ENCODE results near the gene NUDT3. TPM values are rescaled to one million over a fixed set of nuclear protein-coding genes. Genes with fewer than 3 reads are reported as not detected.

Gene NUDT3
- total and polyA plus RNA-seq, 9 of the 15 experiments (the other 6 are each of a cell fraction or from before 2014, with no cell fraction given): 5.4 to 81.2 (median 56.4) TPM

DNA sequence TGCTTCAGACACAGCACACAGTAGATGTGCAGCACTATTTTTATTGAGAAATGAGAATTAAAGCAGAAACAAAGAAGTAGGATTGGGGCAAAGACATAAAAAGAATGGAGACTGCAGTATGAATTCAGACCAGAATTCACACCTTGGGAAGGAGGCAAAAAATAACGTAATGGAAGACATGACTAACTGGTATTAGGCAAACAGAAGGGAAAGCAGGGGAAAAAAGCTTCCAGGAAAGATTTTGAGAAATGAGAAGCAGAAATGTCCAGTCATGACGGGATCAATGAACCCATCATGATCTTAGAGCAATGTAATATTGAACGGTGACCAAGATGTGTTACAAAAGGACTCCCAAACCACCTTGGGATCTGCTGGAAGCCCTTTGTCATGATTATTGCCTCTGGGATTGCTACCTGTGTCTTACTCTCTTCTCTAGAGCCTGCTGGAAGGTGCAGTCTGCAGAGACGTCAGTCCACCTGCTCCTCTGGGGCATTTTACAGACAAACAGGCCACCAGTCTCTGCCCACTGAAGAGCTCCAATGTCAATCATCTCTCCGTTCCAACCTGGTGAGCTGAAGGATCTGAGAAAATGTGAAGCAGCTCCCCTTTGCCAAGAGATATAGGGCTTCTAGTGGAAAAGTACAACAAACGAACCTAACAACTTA lies 8.7 kb downstream of the NUDT3 start:
- no peak for DNase-seq (ENCODE audit: extremely low read depth in 1 of 4, low spot score in 3 of 4)
- no peaks in the 10 kb centered on the region for H3K9me1 ChIP-seq (ENCODE audit: control insufficient read depth, insufficient read depth, low read length)
- in situ Hi-C loops (cut with MboI) (no loop called here), intact Hi-C loops (cut with micrococcal nuclease) (no loop called here)
- no peak overlapping the region for H3K4me2 ChIP-seq (ENCODE audit: insufficient read depth, low read length)
- H3K79me2 ChIP-seq (ENCODE audit: control insufficient read depth, insufficient read depth, low read length): peaks cover 99% of the 10 kb centered on the region
- no peak for ATAC-seq
- H3K36me3 ChIP-seq (ENCODE audit: control insufficient read depth, insufficient read depth, low read length): peaks cover 47% of the 10 kb centered on the region; the same call in 2 of the 3 replicates
- ChIA-PET POLR2A (interaction anchor here (0.8 to 0.9 kb wide), 3 partner anchors 75 to 147 kb away, joined by 3 read pairs; partner anchors contain the start of gene HMGA1), CTCF (ENCODE audit: low intra/inter-chr PET ratio) (no interaction called here)
- WGBS (ENCODE audit: insufficient coverage, low coverage, missing lambda C conversion rate): 50% methylated on average over 6 of the region's 6 CpGs
- H3K27ac ChIP-seq (ENCODE audit: extremely low read depth, low read depth, low read length): peak overlapping the region; percentile 24; the same call in 2 of the 3 replicates
- H3K9me3 ChIP-seq (replicated peaks; ENCODE audit: control insufficient read depth, insufficient read depth, low read depth, low read length): no peaks in the 10 kb centered on the region
- no peak overlapping the region for H3K4me3 ChIP-seq
- FAIRE-seq: no peak
- BruUV-seq (replicated peaks): no TSS peak
- peaks cover 5% of the 10 kb centered on the region for H4K20me1 ChIP-seq (replicated peaks; ENCODE audit: control insufficient read depth, insufficient read depth, low read length)
- H3K4me1 ChIP-seq (replicated peaks in 1 of 2; ENCODE audit: control insufficient read depth in 2 of 2, insufficient read depth in 2 of 2, low read length in 2 of 2): peaks cover 5 to 19% of the 10 kb centered on the region in 2 experiments; a peak in 3 of 5 replicates
- peak overlapping the region; percentile 1 to 8; a peak in 1 of 4 replicates for H3K9ac ChIP-seq (ENCODE audit: insufficient read depth in 1 of 2, low read depth in 2 of 2, low read length in 2 of 2)
- H2AFZ ChIP-seq (ENCODE audit: low read depth, low read length): no peak overlapping the region
- TF ChIP-seq, protein P1, sequence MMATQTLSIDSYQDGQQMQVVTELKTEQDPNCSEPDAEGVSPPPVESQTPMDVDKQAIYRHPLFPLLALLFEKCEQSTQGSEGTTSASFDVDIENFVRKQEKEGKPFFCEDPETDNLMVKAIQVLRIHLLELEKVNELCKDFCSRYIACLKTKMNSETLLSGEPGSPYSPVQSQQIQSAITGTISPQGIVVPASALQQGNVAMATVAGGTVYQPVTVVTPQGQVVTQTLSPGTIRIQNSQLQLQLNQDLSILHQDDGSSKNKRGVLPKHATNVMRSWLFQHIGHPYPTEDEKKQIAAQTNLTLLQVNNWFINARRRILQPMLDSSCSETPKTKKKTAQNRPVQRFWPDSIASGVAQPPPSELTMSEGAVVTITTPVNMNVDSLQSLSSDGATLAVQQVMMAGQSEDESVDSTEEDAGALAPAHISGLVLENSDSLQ (IDR thresholded peaks at IDR 0.05): peak; percentile 49
- TF ChIP-seq NFE2 (IDR thresholded peaks at IDR 0.05; ENCODE audit: low read depth) (0 out of 2 replicates have a peak, but pooled peaks have one; percentile 16), POLR2H (tag; IDR thresholded peaks at IDR 0.05; ENCODE audit: low read depth) (no peak)
- H3K27me3 ChIP-seq (ENCODE audit: control insufficient read depth in 2 of 2, insufficient read depth in 2 of 2, low read length in 2 of 2): no peaks in the 10 kb centered on the region
